ENCODE data around the gene RASL10A.

RASL10A gene

GRCh38 chr22:29314537-29315285 lies 786 bp downstream of the RASL10A start:
- peaks cover 17 to 30% of the 10 kb centered on the region in 2 donors for H3K27me3 ChIP-seq (ENCODE audit: control insufficient read depth in 1 of 2, insufficient read depth in 2 of 2, low read length in 2 of 2)
- H3K27ac ChIP-seq (ENCODE audit: low read depth, low read length): no peak overlapping the region
- no peaks in the 10 kb centered on the region for H3K36me3 ChIP-seq (ENCODE audit: insufficient read depth, low read length)
- peak overlapping the region; percentile 15 to 41 for H3K4me3 ChIP-seq (ENCODE audit: low read depth in 1 of 2, low read length in 2 of 2)
- no peak overlapping the region for H3K9ac ChIP-seq (ENCODE audit: low read length)
- H3K9me3 ChIP-seq (ENCODE audit: low read length): no peaks in the 10 kb centered on the region
- peaks cover 36% of the 10 kb centered on the region for H3K4me1 ChIP-seq (ENCODE audit: insufficient read depth, low read length)

GRCh38 chr22:29313576-29314466 lies 1.7 kb downstream of the RASL10A start:
- Histone ChIP-seq H3K4me3 (ENCODE audit: low read depth in 1 of 2, low read length in 2 of 2) (peak overlapping the region in 1 of 2 donors; percentile 41), H3K9ac (ENCODE audit: low read length) (no peak overlapping the region), H3K27ac (ENCODE audit: low read depth, low read length) (no peak overlapping the region), H3K27me3 (ENCODE audit: control insufficient read depth in 1 of 2, insufficient read depth in 2 of 2, low read length in 2 of 2) (peaks cover 17 to 30% of the 10 kb centered on the region in 2 donors), H3K4me1 (ENCODE audit: insufficient read depth, low read length) (peaks cover 45% of the 10 kb centered on the region), H3K36me3 (ENCODE audit: insufficient read depth, low read length) (no peaks in the 10 kb centered on the region), H3K9me3 (ENCODE audit: low read length) (no peaks in the 10 kb centered on the region)

GRCh38 chr22:29313126-29313575 lies 2.3 kb downstream of the RASL10A start:
- Histone ChIP-seq H3K9me3 (ENCODE audit: low read length) (no peaks in the 10 kb centered on the region), H3K9ac (ENCODE audit: low read length) (no peak overlapping the region), H3K4me3 (ENCODE audit: low read depth in 1 of 2, low read length in 2 of 2) (peak overlapping the region in 1 of 2 donors; percentile 21), H3K4me1 (ENCODE audit: insufficient read depth, low read length) (peaks cover 51% of the 10 kb centered on the region), H3K27ac (ENCODE audit: low read depth, low read length) (no peak overlapping the region), H3K27me3 (ENCODE audit: control insufficient read depth in 1 of 2, insufficient read depth in 2 of 2, low read length in 2 of 2) (peaks cover 17 to 30% of the 10 kb centered on the region in 2 donors), H3K36me3 (ENCODE audit: insufficient read depth, low read length) (no peaks in the 10 kb centered on the region)

- peaks cover 17 to 30% of the 10 kb centered on the region in 2 donors for H3K27me3 ChIP-seq (ENCODE audit: control insufficient read depth in 1 of 2, insufficient read depth in 2 of 2, low read length in 2 of 2)
Observed at GRCh38 chr22:29312218-29313125, 3.0 kb downstream of the RASL10A start.

GRCh38 chr22:29311464-29312217 lies 3.9 kb downstream of the RASL10A start:
- Histone ChIP-seq H3K4me3 (ENCODE audit: low read depth in 1 of 2, low read length in 2 of 2) (peak overlapping the region in 1 of 2 donors; percentile 38), H3K36me3 (ENCODE audit: insufficient read depth, low read length) (no peaks in the 10 kb centered on the region), H3K9me3 (ENCODE audit: low read length) (no peaks in the 10 kb centered on the region), H3K4me1 (ENCODE audit: insufficient read depth, low read length) (peaks cover 60% of the 10 kb centered on the region), H3K27ac (ENCODE audit: low read depth, low read length) (peak overlapping the region; percentile 85), H3K27me3 (ENCODE audit: control insufficient read depth in 1 of 2, insufficient read depth in 2 of 2, low read length in 2 of 2) (peaks cover 17 to 30% of the 10 kb centered on the region in 2 donors), H3K9ac (ENCODE audit: low read length) (no peak overlapping the region)

More at GRCh38 chr22:29312218-29313125, 3.0 kb downstream of the RASL10A start:
- Histone ChIP-seq H3K9me3 (ENCODE audit: low read length) (no peaks in the 10 kb centered on the region), H3K36me3 (ENCODE audit: insufficient read depth, low read length) (no peaks in the 10 kb centered on the region), H3K27ac (ENCODE audit: low read depth, low read length) (peak overlapping the region; percentile 62), H3K4me1 (ENCODE audit: insufficient read depth, low read length) (peaks cover 58% of the 10 kb centered on the region), H3K9ac (ENCODE audit: low read length) (no peak overlapping the region), H3K4me3 (ENCODE audit: low read depth in 1 of 2, low read length in 2 of 2) (peak overlapping the region in 1 of 2 donors; percentile 21)

GRCh38 chr22:29310863-29311339 lies 4.6 kb downstream of the RASL10A start:
- Histone ChIP-seq H3K27ac (ENCODE audit: low read depth, low read length) (peak overlapping the region; percentile 85), H3K4me3 (ENCODE audit: low read depth in 1 of 2, low read length in 2 of 2) (peak overlapping the region in 1 of 2 donors; percentile 38), H3K9ac (ENCODE audit: low read length) (no peak overlapping the region), H3K36me3 (ENCODE audit: insufficient read depth, low read length) (no peaks in the 10 kb centered on the region), H3K27me3 (ENCODE audit: control insufficient read depth in 1 of 2, insufficient read depth in 2 of 2, low read length in 2 of 2) (peaks cover 14 to 23% of the 10 kb centered on the region in 2 donors), H3K9me3 (ENCODE audit: low read length) (no peaks in the 10 kb centered on the region), H3K4me1 (ENCODE audit: insufficient read depth, low read length) (peaks cover 60% of the 10 kb centered on the region)

- Histone ChIP-seq H3K4me1 (ENCODE audit: insufficient read depth, low read length) (peaks cover 60% of the 10 kb centered on the region), H3K9ac (ENCODE audit: low read length) (no peak overlapping the region), H3K4me3 (ENCODE audit: low read depth in 1 of 2, low read length in 2 of 2) (no peak overlapping the region), H3K27me3 (ENCODE audit: control insufficient read depth in 1 of 2, insufficient read depth in 2 of 2, low read length in 2 of 2) (peaks cover 14 to 18% of the 10 kb centered on the region in 2 donors), H3K36me3 (ENCODE audit: insufficient read depth, low read length) (no peaks in the 10 kb centered on the region), H3K27ac (ENCODE audit: low read depth, low read length) (peak overlapping the region; percentile 85), H3K9me3 (ENCODE audit: low read length) (no peaks in the 10 kb centered on the region)
Observed at GRCh38 chr22:29310065-29310862, 5.2 kb downstream of the RASL10A start.

GRCh38 chr22:29309332-29310064 lies 6.0 kb downstream of the RASL10A start:
- peak overlapping the region; percentile 59 for H3K27ac ChIP-seq (ENCODE audit: low read depth, low read length)
- H3K4me1 ChIP-seq (ENCODE audit: insufficient read depth, low read length): peaks cover 57% of the 10 kb centered on the region
- peak overlapping the region in 1 of 2 donors; percentile 19 for H3K4me3 ChIP-seq (ENCODE audit: low read depth in 1 of 2, low read length in 2 of 2)
- H3K9ac ChIP-seq (ENCODE audit: low read length): peak overlapping the region; percentile 19
- H3K27me3 ChIP-seq (ENCODE audit: control insufficient read depth in 1 of 2, insufficient read depth in 2 of 2, low read length in 2 of 2): peaks cover 11 to 13% of the 10 kb centered on the region in 2 donors
- H3K9me3 ChIP-seq (ENCODE audit: low read length): no peaks in the 10 kb centered on the region
- no peaks in the 10 kb centered on the region for H3K36me3 ChIP-seq (ENCODE audit: insufficient read depth, low read length)

- H3K27ac ChIP-seq (ENCODE audit: low read depth, low read length): peak overlapping the region; percentile 59
- H3K36me3 ChIP-seq (ENCODE audit: insufficient read depth, low read length): no peaks in the 10 kb centered on the region
- no peaks in the 10 kb centered on the region for H3K9me3 ChIP-seq (ENCODE audit: low read length)
- peak overlapping the region; percentile 19 for H3K9ac ChIP-seq (ENCODE audit: low read length)
- peaks cover 4 to 6% of the 10 kb centered on the region in 2 donors for H3K27me3 ChIP-seq (ENCODE audit: control insufficient read depth in 1 of 2, insufficient read depth in 2 of 2, low read length in 2 of 2)
- H3K4me3 ChIP-seq (ENCODE audit: low read depth in 1 of 2, low read length in 2 of 2): peak overlapping the region in 1 of 2 donors; percentile 19
- H3K4me1 ChIP-seq (ENCODE audit: insufficient read depth, low read length): peaks cover 50% of the 10 kb centered on the region
Observed at GRCh38 chr22:29308791-29309262, 6.7 kb downstream of the RASL10A start.
